Lower lobe of right lung (tissue), 2 donors: ENCODE results near the gene NR4A3. TPM values are rescaled to one million over a fixed set of nuclear protein-coding genes. Genes with fewer than 3 reads are reported as not detected.

Source experiments
- ATAC-seq, 2 donors: fragments of 200-7000 bp; cut with Tn5 transposase; one replicate each; pipeline ENCODE4 v1.9.1; 2020 to 2022; ENCODE audit warnings: mild to moderate bottlenecking in 2 of 2, moderate library complexity in 2 of 2
- DNase-seq: peaks from one replicate; pipeline ENCODE4 v3.0.0-alpha.2; 2020
- H3K27ac ChIP-seq: fragments of 200-600 bp; one replicate; pipeline ENCODE4 v1.8.0; 2022
- H3K27me3 ChIP-seq: fragments of 200-600 bp; one replicate; pipeline ENCODE4 v1.8.0; 2022; ENCODE audit warnings: low read depth
- H3K36me3 ChIP-seq: fragments of 200-600 bp; one replicate; pipeline ENCODE4 v1.8.0; 2022; ENCODE audit warnings: mild to moderate bottlenecking
- H3K4me1 ChIP-seq: fragments of 200-600 bp; one replicate; pipeline ENCODE4 v1.8.0; 2022
- H3K4me3 ChIP-seq: fragments of 200-600 bp; one replicate; pipeline ENCODE4 v1.8.0; 2022; ENCODE audit warnings: mild to moderate bottlenecking
- H3K9me3 ChIP-seq: fragments of 200-600 bp; one replicate; pipeline ENCODE4 v1.8.0; 2022
- intact Hi-C: fragments of 100-400 bp; cut with DNase I; formaldehyde crosslinking; loops from one replicate; pipeline ENCODE4 v1.11.0; 2022
- total RNA-seq: library from RNA; stranded (reverse); fragmentation: NEBNext Ultra II Directional; extraction: Animal tissue kit (Norgen Biotek cat#: 25700); gene quantifications from one replicate; pipeline ENCODE4 v1.2.1, GENCODE V29; 2021
- TF ChIP-seq, protein P1 (sequence below): fragments of 200-600 bp; IDR thresholded peaks from one replicate; pipeline ENCODE4 v1.8.0; 2022; ENCODE audit warnings: antibody characterized with exemption, mild to moderate bottlenecking
- donor health status: DM: no; HTN: yes; CAD: no; lungs with severe emphysema.

The NR4A3 gene
- total RNA-seq, 1 donor from 2014 or later, result 1.7 TPM

DNA sequence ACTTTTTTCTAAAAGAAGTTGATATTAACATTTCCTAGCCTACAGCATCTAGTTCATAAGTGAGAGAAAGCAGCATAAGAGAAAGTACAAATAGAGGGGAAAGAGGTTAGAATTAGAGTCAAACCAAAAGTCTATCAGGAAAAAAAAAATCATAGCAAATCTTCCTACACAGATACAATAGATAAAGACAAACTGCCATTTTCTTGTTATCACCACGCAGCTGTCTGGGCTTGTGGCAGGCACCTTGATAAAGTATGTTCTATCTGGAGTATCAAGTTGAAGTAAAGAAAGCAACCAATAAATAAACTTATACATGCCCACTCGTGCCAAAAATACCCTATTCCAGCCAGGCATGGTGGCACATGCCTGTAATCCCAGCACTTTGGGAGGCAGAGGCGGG, 5.3 kb upstream of the NR4A3 start:
- ATAC-seq (no peak), DNase-seq (no peak)
- no peak overlapping the region for H3K4me3 ChIP-seq
- peaks cover 17% of the 10 kb centered on the region for H3K4me1 ChIP-seq
- intact Hi-C loops, result no loop called here
- H3K9me3 ChIP-seq, result no peaks in the 10 kb centered on the region
- H3K36me3 ChIP-seq, result no peaks in the 10 kb centered on the region
- H3K27me3 ChIP-seq, result no peaks in the 10 kb centered on the region
- TF ChIP-seq, protein P1, sequence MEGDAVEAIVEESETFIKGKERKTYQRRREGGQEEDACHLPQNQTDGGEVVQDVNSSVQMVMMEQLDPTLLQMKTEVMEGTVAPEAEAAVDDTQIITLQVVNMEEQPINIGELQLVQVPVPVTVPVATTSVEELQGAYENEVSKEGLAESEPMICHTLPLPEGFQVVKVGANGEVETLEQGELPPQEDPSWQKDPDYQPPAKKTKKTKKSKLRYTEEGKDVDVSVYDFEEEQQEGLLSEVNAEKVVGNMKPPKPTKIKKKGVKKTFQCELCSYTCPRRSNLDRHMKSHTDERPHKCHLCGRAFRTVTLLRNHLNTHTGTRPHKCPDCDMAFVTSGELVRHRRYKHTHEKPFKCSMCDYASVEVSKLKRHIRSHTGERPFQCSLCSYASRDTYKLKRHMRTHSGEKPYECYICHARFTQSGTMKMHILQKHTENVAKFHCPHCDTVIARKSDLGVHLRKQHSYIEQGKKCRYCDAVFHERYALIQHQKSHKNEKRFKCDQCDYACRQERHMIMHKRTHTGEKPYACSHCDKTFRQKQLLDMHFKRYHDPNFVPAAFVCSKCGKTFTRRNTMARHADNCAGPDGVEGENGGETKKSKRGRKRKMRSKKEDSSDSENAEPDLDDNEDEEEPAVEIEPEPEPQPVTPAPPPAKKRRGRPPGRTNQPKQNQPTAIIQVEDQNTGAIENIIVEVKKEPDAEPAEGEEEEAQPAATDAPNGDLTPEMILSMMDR, result no peak
- no peak overlapping the region for H3K27ac ChIP-seq

DNA sequence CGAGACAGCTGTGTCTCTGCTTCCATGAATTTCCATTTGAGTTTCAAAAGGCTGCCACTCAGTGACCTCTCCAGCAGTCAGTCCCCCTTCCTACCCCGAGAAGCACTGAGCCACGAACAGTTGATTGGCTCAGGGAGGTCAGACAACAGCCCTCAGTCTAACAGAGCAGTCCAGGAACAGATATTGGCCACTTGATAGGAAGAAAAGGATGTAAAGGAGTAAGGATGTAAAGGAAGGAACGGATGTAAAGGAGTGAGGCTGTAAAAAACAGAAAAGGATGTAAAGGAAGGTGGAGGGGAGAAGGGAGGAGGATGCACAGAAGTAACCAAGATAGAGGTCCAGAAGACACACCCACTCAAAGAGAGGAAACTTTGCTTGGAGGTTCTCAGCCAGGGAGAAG, 3.2 kb upstream of the NR4A3 start:
- no peaks in the 10 kb centered on the region for H3K36me3 ChIP-seq
- H3K4me1 ChIP-seq, result peaks cover 29% of the 10 kb centered on the region
- H3K27ac ChIP-seq, result peak overlapping the region; percentile 97
- DNase-seq, result no peak
- no peaks in the 10 kb centered on the region for H3K27me3 ChIP-seq
- intact Hi-C loops, result no loop called here
- no peaks in the 10 kb centered on the region for H3K9me3 ChIP-seq
- H3K4me3 ChIP-seq, result peak overlapping the region; percentile 84
- no peak for ATAC-seq
- TF ChIP-seq, protein P1, result no peak

DNA sequence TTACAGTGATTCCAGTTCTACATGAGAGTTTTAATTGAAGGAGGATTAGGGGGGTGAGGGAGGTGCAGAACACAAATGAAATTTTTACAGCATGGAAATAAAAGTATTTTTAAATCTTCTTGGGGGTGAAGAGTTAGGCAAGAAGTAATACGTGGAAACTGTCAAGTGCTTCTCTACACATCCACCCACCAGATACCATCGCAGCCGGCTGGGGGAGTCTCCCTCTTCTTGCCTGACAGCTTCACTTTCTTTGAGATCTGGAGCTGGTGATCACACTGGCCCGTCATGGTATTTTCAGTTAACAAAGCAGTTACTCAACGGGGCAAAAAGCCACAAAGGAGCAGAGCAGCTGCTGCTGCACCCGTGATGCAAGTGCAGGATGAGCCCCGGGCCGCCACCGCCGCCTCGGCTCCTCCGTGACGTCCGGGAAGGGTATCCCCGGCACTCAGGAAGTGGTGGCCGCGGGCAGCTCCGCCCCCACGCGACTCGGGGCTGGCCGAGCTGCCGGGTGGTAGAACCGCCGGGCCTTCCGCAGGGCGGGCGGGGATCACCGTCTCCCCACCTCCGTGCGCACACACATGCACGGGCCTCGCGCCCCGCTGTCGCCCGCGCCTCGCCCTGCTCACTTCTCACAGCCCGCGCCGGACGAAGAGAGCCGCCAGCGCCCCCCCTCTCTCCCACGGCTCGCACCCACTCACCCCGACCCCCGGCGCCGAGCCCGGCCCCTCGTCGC, 2.4 kb upstream of the NR4A3 start:
- ATAC-seq, result peak; percentile 75 to 85
- intact Hi-C loops, result no loop called here
- H3K4me1 ChIP-seq, result peaks cover 37% of the 10 kb centered on the region
- peaks cover 6% of the 10 kb centered on the region for H3K27me3 ChIP-seq
- no peaks in the 10 kb centered on the region for H3K36me3 ChIP-seq
- H3K27ac ChIP-seq, result peak overlapping the region; percentile 97
- peak; percentile 94 for DNase-seq
- TF ChIP-seq, protein P1, result no peak
- H3K9me3 ChIP-seq, result no peaks in the 10 kb centered on the region
- H3K4me3 ChIP-seq, result peak overlapping the region; percentile 84

DNA sequence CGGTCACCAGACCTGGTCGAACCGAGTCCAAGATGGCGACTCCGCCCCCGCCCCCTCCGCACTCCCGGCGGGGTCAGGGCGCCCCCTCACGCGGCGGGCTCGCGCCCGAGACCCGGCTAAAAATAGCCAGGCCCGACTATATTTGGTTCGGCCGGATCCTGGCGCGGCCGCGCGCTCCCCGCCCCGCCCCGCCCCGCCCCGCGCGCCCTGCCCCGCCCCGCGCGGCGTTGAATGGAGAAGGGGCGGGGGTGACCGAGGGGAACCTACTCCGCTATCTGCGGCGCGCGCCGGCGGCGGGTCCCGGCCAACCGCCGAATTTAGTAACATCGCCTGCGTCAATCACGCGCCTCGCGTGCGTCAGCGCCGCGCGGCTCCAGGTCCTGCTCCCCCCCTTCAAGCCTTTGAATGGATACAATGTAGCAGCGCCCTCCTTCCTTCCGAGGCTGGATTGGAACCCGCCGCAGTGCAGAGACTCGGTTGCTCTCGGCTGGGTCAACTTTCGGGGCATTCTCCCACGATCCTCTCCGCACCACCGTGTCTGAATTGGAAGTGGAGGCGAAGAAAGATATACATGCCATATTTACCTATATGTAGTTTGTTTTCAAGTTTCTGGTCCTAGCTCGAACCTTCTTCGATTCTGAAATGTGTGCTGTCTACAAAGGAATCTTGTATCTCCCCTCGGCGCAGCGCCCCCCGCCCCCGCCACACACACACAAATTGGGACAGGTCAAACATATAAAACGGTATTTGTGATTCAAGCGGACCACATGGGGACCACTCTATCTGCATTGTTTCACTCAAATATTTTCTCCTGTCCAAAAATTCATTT, 1.6 kb upstream of the NR4A3 start:
- intact Hi-C loops, result no loop called here
- Histone ChIP-seq H3K27ac (peak overlapping the region; percentile 97), H3K9me3 (no peaks in the 10 kb centered on the region), H3K27me3 (peaks cover 14% of the 10 kb centered on the region), H3K36me3 (no peaks in the 10 kb centered on the region), H3K4me1 (peaks cover 45% of the 10 kb centered on the region), H3K4me3 (peak overlapping the region; percentile 84)
- ATAC-seq (peak; percentile 77 to 88), DNase-seq (peak; percentile 95)
- TF ChIP-seq, protein P1, result no peak

DNA sequence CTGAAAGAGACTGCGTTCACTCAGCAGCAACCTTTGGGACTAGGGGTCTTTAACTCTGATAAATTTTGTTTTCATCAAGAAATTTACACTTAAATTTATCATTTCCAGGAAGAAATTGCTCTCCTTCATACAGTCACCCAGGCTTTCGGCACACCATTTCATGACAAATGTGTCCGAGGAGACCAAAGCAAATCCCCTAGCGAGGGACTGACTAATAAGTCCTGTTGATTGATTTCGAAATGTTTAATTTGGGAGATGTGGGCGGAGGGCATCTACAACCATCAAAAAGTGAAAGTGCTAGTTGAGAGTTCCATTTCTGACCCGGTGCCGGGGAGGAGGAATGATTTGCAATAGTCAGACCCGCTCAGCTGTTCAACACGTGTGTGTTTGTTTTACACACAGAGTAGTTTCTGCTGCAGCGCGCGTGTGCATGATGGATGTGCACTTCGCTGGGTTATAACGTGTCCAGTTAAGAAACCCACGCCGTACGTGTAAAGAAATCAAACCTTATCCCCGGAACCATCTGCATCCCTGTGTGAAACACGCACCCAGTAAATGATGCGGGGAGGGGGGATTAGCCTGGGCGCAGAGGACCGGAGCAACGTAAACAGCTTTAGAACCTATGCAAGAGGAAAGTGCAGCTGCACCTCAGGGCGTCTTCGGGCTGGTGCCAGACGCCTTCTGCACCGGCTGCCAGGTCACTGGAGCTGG, 845 bp upstream of the NR4A3 start:
- DNase-seq (peak; percentile 65), ATAC-seq (peak; percentile 5 to 32)
- Histone ChIP-seq H3K4me3 (peak overlapping the region; percentile 84), H3K36me3 (no peaks in the 10 kb centered on the region), H3K4me1 (peaks cover 53% of the 10 kb centered on the region), H3K9me3 (no peaks in the 10 kb centered on the region), H3K27ac (peak overlapping the region; percentile 97), H3K27me3 (peaks cover 21% of the 10 kb centered on the region)
- TF ChIP-seq, protein P1, result no peak
- intact Hi-C loops, result no loop called here
